Neural cell (in vitro differentiated cells): ENCODE measurements around the gene COPZ1.

Experiments
- EP300 ChIP-seq: fragments of 450-650 bp; conservative IDR thresholded peaks from 2 replicates; pipeline ENCODE4 v1.6.1; 2014; ENCODE audit warnings: antibody characterized with exemption, mild to moderate bottlenecking, moderate library complexity; ENCODE audit not compliant: poor library complexity, severe bottlenecking
- RAD21 ChIP-seq: fragments of 450-650 bp; conservative IDR thresholded peaks from 2 replicates; pipeline ENCODE4 v1.6.1; 2014; ENCODE audit warnings: antibody characterized with exemption, mild to moderate bottlenecking, moderate library complexity
- SMC3 ChIP-seq: fragments of 450-650 bp; conservative IDR thresholded peaks from 2 replicates; pipeline ENCODE4 v1.6.1; 2014; ENCODE audit warnings: antibody characterized with exemption, mild to moderate bottlenecking, moderate library complexity; ENCODE audit not compliant: poor library complexity
- TAF1 ChIP-seq: IDR thresholded peaks from 2 replicates; pipeline ENCODE4 v1.6.1; 2012; ENCODE audit warnings: low read depth
- TF ChIP-seq, protein P1 (sequence below): IDR thresholded peaks from 2 replicates; pipeline ENCODE4 v1.6.1; 2012; ENCODE audit warnings: borderline replicate concordance
- TF ChIP-seq, protein P2 (sequence below): fragments of 450-650 bp; IDR thresholded peaks from 2 replicates; pipeline ENCODE4 v1.5.1; 2014; ENCODE audit warnings: antibody characterized with exemption, mild to moderate bottlenecking, moderate library complexity; ENCODE audit not compliant: poor library complexity, severe bottlenecking

GRCh38 chr12:54395545-54395944 lies 70.6 kb downstream of the COPZ1 start:
- TF ChIP-seq, protein P1, sequence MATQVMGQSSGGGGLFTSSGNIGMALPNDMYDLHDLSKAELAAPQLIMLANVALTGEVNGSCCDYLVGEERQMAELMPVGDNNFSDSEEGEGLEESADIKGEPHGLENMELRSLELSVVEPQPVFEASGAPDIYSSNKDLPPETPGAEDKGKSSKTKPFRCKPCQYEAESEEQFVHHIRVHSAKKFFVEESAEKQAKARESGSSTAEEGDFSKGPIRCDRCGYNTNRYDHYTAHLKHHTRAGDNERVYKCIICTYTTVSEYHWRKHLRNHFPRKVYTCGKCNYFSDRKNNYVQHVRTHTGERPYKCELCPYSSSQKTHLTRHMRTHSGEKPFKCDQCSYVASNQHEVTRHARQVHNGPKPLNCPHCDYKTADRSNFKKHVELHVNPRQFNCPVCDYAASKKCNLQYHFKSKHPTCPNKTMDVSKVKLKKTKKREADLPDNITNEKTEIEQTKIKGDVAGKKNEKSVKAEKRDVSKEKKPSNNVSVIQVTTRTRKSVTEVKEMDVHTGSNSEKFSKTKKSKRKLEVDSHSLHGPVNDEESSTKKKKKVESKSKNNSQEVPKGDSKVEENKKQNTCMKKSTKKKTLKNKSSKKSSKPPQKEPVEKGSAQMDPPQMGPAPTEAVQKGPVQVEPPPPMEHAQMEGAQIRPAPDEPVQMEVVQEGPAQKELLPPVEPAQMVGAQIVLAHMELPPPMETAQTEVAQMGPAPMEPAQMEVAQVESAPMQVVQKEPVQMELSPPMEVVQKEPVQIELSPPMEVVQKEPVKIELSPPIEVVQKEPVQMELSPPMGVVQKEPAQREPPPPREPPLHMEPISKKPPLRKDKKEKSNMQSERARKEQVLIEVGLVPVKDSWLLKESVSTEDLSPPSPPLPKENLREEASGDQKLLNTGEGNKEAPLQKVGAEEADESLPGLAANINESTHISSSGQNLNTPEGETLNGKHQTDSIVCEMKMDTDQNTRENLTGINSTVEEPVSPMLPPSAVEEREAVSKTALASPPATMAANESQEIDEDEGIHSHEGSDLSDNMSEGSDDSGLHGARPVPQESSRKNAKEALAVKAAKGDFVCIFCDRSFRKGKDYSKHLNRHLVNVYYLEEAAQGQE = no peak
- TF ChIP-seq EP300 (no peak), SMC3 (no peak), RAD21 (no peak), TAF1 (no peak)
- TF ChIP-seq, protein P2, sequence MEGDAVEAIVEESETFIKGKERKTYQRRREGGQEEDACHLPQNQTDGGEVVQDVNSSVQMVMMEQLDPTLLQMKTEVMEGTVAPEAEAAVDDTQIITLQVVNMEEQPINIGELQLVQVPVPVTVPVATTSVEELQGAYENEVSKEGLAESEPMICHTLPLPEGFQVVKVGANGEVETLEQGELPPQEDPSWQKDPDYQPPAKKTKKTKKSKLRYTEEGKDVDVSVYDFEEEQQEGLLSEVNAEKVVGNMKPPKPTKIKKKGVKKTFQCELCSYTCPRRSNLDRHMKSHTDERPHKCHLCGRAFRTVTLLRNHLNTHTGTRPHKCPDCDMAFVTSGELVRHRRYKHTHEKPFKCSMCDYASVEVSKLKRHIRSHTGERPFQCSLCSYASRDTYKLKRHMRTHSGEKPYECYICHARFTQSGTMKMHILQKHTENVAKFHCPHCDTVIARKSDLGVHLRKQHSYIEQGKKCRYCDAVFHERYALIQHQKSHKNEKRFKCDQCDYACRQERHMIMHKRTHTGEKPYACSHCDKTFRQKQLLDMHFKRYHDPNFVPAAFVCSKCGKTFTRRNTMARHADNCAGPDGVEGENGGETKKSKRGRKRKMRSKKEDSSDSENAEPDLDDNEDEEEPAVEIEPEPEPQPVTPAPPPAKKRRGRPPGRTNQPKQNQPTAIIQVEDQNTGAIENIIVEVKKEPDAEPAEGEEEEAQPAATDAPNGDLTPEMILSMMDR = no peak
